Measurements from ENCODE around the gene CMPK2. TPM values are rescaled to one million over a fixed set of nuclear protein-coding genes. Genes with fewer than 3 reads are reported as not detected.

CMPK2 gene
- total and polyA plus RNA-seq, 7 donors, result 1.3 to 4.2 (median 1.7) TPM

DNA sequence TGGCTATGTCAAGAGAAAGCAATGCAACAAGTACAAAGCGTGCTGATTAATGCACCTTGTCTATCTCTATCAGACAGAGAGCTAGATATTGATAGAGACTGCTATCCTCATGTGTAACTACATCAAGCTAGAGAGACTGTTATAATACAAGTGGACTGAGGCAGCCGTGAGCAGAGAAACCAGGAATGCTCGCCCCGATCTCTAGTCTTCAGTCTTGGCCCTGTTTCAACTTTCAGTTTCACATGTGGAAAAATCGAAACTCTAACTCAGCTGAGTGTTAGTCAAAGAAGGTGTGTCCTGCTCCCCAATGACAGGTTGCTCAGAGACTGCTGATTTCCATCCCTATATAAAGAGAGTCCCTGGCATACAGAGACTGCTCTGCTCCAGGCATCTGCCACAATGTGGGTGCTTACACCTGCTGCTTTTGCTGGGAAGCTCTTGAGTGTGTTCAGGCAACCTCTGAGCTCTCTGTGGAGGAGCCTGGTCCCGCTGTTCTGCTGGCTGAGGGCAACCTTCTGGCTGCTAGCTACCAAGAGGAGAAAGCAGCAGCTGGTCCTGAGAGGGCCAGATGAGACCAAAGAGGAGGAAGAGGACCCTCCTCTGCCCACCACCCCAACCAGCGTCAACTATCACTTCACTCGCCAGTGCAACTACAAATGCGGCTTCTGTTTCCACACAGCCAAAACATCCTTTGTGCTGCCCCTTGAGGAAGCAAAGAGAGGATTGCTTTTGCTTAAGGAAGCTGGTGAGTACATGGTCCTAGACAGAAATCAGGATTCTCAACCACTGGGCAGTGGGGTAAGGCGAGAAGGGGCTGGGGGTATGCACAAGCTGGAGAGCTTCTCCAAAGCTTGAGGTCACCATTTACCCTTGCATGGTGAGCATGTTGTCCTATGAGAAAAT is 11.9 kb upstream of the CMPK2 start, which contains the start of gene RSAD2:
RSAD2 (plus strand) TSS at position 376 of the 903 bp plus-strand sequence; CDS start at position 400, 24 bp downstream.
- Histone ChIP-seq H3K27ac (no peak within 1 kb of the TSS), H3K4me1 (peaks cover 13% of the 10 kb centered on the region)
- DNase-seq, result no peak

DNA sequence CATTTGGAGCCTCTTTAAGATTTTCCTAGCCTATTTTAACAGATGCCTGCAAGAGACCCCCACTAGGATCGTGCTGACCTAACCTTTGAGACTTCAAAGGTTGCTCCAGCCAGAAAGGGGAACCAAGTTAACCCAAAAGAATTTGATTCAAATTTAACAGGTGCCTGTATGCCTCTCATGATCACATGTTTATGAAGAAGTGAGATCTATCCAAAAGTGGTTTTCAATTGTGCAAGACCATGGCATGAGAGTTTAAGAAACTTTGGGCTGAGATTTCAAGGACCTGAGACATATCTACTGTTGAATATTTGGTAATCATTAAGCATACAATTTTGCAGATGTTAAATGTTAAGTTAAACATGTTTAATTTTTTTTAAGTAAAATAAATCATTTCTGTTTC is 10.6 kb upstream of the CMPK2 start:
- Histone ChIP-seq H3K27ac (no peak overlapping the region), H3K4me1 (peaks cover 7% of the 10 kb centered on the region), H3K9me3 (no peaks in the 10 kb centered on the region)

More for the DNA sequence above, 11.9 kb upstream of the CMPK2 start, which contains the start of gene RSAD2:
- Histone ChIP-seq H3K36me3 (ENCODE audit: insufficient read depth in 1 of 2, low read depth in 1 of 2) (no peaks in the 10 kb centered on the region), H3K9me3 (no peaks in the 10 kb centered on the region), H3K27me3 (ENCODE audit: insufficient read depth in 3 of 3, low read length in 2 of 3) (no peaks in the 10 kb centered on the region), H3K4me3 (peak within 1 kb of the TSS; percentile 65)
- TF ChIP-seq, protein P1, sequence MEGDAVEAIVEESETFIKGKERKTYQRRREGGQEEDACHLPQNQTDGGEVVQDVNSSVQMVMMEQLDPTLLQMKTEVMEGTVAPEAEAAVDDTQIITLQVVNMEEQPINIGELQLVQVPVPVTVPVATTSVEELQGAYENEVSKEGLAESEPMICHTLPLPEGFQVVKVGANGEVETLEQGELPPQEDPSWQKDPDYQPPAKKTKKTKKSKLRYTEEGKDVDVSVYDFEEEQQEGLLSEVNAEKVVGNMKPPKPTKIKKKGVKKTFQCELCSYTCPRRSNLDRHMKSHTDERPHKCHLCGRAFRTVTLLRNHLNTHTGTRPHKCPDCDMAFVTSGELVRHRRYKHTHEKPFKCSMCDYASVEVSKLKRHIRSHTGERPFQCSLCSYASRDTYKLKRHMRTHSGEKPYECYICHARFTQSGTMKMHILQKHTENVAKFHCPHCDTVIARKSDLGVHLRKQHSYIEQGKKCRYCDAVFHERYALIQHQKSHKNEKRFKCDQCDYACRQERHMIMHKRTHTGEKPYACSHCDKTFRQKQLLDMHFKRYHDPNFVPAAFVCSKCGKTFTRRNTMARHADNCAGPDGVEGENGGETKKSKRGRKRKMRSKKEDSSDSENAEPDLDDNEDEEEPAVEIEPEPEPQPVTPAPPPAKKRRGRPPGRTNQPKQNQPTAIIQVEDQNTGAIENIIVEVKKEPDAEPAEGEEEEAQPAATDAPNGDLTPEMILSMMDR (IDR thresholded peaks at IDR 0.05), result no peak
- ATAC-seq, result peak; percentile 42 to 78 (median 64)
- intact Hi-C loops (cut with DNase I), result no loop called here
- 12 to 21% (median 16%) methylated on average over 10 of the region's 10 CpGs for WGBS, 3 donors

DNA sequence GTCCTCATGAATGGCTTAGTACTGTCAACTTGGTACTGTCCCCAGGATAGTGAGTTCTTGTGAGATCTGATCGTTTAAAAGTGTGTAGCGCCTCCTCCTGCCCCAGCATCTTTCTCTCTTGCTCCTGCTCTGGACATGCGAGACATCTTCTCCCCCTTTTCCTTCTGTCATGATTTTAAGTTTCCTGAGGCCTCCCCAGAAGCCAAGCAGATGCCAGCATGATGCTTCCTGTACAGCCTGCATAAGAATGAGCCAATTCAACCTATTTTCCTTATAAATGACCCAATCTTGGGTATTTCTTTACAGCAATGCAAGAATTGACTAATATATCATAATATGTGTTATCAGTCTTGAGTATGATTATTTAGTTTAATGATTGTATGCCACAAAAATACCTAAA is 8.3 kb upstream of the CMPK2 start:
- Histone ChIP-seq H3K9me3 (no peaks in the 10 kb centered on the region), H3K27me3 (ENCODE audit: insufficient read depth in 3 of 3, low read length in 2 of 3) (no peaks in the 10 kb centered on the region), H3K4me1 (peaks cover 5% of the 10 kb centered on the region), H3K27ac (no peak overlapping the region), H3K36me3 (ENCODE audit: insufficient read depth in 1 of 2, low read depth in 1 of 2) (no peaks in the 10 kb centered on the region), H3K4me3 (no peak overlapping the region)
- 96 to 100% (median 98%) methylated on average over 3 of the region's 3 CpGs for WGBS, 3 donors
- no peak for ATAC-seq
- TF ChIP-seq, protein P1 (IDR thresholded peaks at IDR 0.05), result no peak
- intact Hi-C loops (cut with DNase I), result no loop called here
- DNase-seq, result no peak

More for the DNA sequence above, 10.6 kb upstream of the CMPK2 start:
- no peak for DNase-seq
- Histone ChIP-seq H3K27me3 (ENCODE audit: insufficient read depth in 3 of 3, low read length in 2 of 3) (no peaks in the 10 kb centered on the region), H3K36me3 (ENCODE audit: insufficient read depth in 1 of 2, low read depth in 1 of 2) (no peaks in the 10 kb centered on the region), H3K4me3 (no peak overlapping the region)
- no peak for ATAC-seq
- intact Hi-C loops (cut with DNase I), result no loop called here
- 77 to 91% (median 90%) methylated on average over 1 of the region's 1 CpG for WGBS, 3 donors
- TF ChIP-seq, protein P1 (IDR thresholded peaks at IDR 0.05), result no peak

DNA sequence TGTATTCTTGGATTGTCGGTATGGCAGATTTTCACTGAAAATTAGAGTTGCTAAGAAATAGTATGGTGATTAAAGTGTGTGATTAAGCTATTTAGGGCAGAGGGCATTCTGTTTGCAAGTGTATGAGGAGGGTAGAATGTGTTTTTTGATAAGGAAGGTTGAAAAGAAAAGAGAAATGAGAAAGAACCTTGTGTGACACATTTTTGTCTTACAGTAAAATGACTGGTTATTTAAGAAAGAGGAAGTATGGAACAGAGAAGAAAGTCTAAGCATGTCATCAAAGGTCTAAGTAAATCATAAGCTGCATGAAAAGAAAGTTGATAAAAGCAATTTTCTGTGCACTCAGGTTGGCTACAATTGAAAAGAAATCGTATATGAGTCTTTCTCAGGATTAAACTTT is 6.7 kb upstream of the CMPK2 start:
- intact Hi-C loops (cut with DNase I), result no loop called here
- ATAC-seq, result no peak
- Histone ChIP-seq H3K4me3 (no peak overlapping the region), H3K9me3 (no peaks in the 10 kb centered on the region), H3K4me1 (no peaks in the 10 kb centered on the region), H3K27me3 (ENCODE audit: insufficient read depth in 3 of 3, low read length in 2 of 3) (no peaks in the 10 kb centered on the region), H3K27ac (no peak overlapping the region), H3K36me3 (ENCODE audit: insufficient read depth in 1 of 2, low read depth in 1 of 2) (no peaks in the 10 kb centered on the region)
- DNase-seq, result no peak
- 93 to 94% (median 94%) methylated on average over 2 of the region's 2 CpGs for WGBS, 3 donors
- TF ChIP-seq, protein P1 (IDR thresholded peaks at IDR 0.05), result no peak
